ENCODE results near the gene HPSE2. TPM values are rescaled to one million over a fixed set of nuclear protein-coding genes. Genes with fewer than 3 reads are reported as not detected.

Gene HPSE2
- total RNA-seq, 1 experiment from 2014 or later: 0.20 TPM

GRCh38 chr10:98431016-98431415 lies 804.6 kb downstream of the HPSE2 start:
- no peak overlapping the region for H3K18ac ChIP-seq (ENCODE audit: insufficient read length, low read depth, low read length)
- H2BK15ac ChIP-seq (ENCODE audit: low read depth, low read length): no peak overlapping the region
- H3K56ac ChIP-seq (ENCODE audit: insufficient read length, low read depth, low read length): no peak overlapping the region
- H3K4me1 Mint-ChIP-seq: no peaks in the 10 kb centered on the region
- no peak overlapping the region for H2BK20ac ChIP-seq (ENCODE audit: low read depth, low read length, poor library complexity, severe bottlenecking)
- no CpG with 5 or more reads among the region's 8 CpGs for WGBS (ENCODE audit: extremely low coverage, insufficient read length, low lambda C conversion rate)
- peaks cover 19 to 21% of the 10 kb centered on the region in 2 experiments for H3K9me3 Mint-ChIP-seq
- H4K20me1 ChIP-seq (ENCODE audit: control insufficient read depth, insufficient read depth, insufficient read length): no peaks in the 10 kb centered on the region
- H2AFZ ChIP-seq (ENCODE audit: low read length): no peak overlapping the region
- H3K14ac ChIP-seq (ENCODE audit: insufficient read depth, low read length): no peak overlapping the region
- H3K4ac ChIP-seq (ENCODE audit: low read depth, low read length): no peak overlapping the region
- no peak overlapping the region for H4K8ac ChIP-seq (replicated peaks; ENCODE audit: insufficient read length, low read depth, low read length)
- no peak overlapping the region for H3K27ac ChIP-seq (ENCODE audit: insufficient read length, low read depth, low read length)
- H3K23ac ChIP-seq (ENCODE audit: insufficient read length, low read depth, low read length): no peak overlapping the region
- H3K36me3 Mint-ChIP-seq (ENCODE audit: insufficient read depth in 1 of 3, low read depth in 3 of 3): peaks cover 55 to 71% (median 67%) of the 10 kb centered on the region in 3 experiments
- no peak overlapping the region for H3K4me3 Mint-ChIP-seq
- H2BK120ac ChIP-seq (ENCODE audit: low read depth, low read length, poor library complexity, severe bottlenecking): no peak overlapping the region
- no peak overlapping the region for H3K27ac Mint-ChIP-seq
- H4K5ac ChIP-seq (ENCODE audit: insufficient read length, low read depth, low read length): no peak overlapping the region
- no peak overlapping the region for H2BK12ac ChIP-seq (ENCODE audit: insufficient read length, low read depth, low read length)
- H3K79me2 ChIP-seq (ENCODE audit: insufficient read depth, low read length): no peaks in the 10 kb centered on the region
- H3K27me3 Mint-ChIP-seq (ENCODE audit: low read depth): no peaks in the 10 kb centered on the region
- no peak for TF ChIP-seq CTCF (conservative IDR thresholded peaks at IDR 0.05)
- H4K91ac ChIP-seq (ENCODE audit: insufficient read length, low read depth, low read length): no peak overlapping the region
- no peak overlapping the region for H3K4me2 ChIP-seq (ENCODE audit: insufficient read depth, insufficient read length, low read length)
- H3K9ac ChIP-seq (ENCODE audit: extremely low read depth, insufficient read length, low read length): no peak overlapping the region
- no peaks in the 10 kb centered on the region for H3K27me3 ChIP-seq (ENCODE audit: insufficient read depth, low read length)
- H2BK5ac ChIP-seq (ENCODE audit: insufficient read length, low read length): no peak overlapping the region
- H2AK5ac ChIP-seq (ENCODE audit: insufficient read length, low read length): no peak overlapping the region
- no peak for DNase-seq
- no peaks in the 10 kb centered on the region for H3K4me1 ChIP-seq (ENCODE audit: insufficient read depth, low read length)
- H3T11ph ChIP-seq (ENCODE audit: low read length): no peak overlapping the region
- H3K79me1 ChIP-seq (ENCODE audit: insufficient read depth, low read depth, low read length, poor library complexity, severe bottlenecking): no peaks in the 10 kb centered on the region
- H3K23me2 ChIP-seq (ENCODE audit: insufficient read length, low read depth, low read length, poor library complexity, severe bottlenecking): no peaks in the 10 kb centered on the region
- H3K9me3 ChIP-seq (ENCODE audit: control insufficient read depth, low read depth, low read length): no peaks in the 10 kb centered on the region
